ENCODE measurements around the gene HOMEZ. TPM values are rescaled to one million over a fixed set of nuclear protein-coding genes. Genes with fewer than 3 reads are reported as not detected.
"Not testable (repeated sequence)": the region's sequence is repeated elsewhere in the genome, so short reads cannot be mapped to it uniquely, and the experiment has no call there.

The HOMEZ gene
- total RNA-seq, 1 donor from 2014 or later, result 12.3 TPM

- no peak for DNase-seq (ENCODE audit: low spot score)
These were observed 58.4 kb downstream of the HOMEZ start for GRCh38 chr14:23227566-23227965.

- not testable (repeated sequence) for DNase-seq (ENCODE audit: low spot score)
These were observed 61.0 kb downstream of the HOMEZ start for GRCh38 chr14:23224958-23225357.

Other genes starting within 250 kb of the HOMEZ start
- gene PSMB11, start 243.9 kb downstream of the HOMEZ start, total RNA-seq (ENCODE audit: insufficient read depth, low replicate concordance), result 2.2 TPM
- 5.3 TPM for gene CDH24, start 228.6 kb downstream of the HOMEZ start, total RNA-seq (ENCODE audit: insufficient read depth, low replicate concordance)
- 52.5 TPM for gene ACIN1, start 191.0 kb downstream of the HOMEZ start, total RNA-seq (ENCODE audit: insufficient read depth, low replicate concordance)
- 15.4 TPM for gene C14orf119, start 190.6 kb downstream of the HOMEZ start, total RNA-seq (ENCODE audit: insufficient read depth, low replicate concordance)
- 0.72 TPM for gene CIROP, start 181.1 kb downstream of the HOMEZ start, total RNA-seq (ENCODE audit: insufficient read depth, low replicate concordance)
- 6.0 TPM for gene CEBPE, start 166.9 kb downstream of the HOMEZ start, total RNA-seq (ENCODE audit: insufficient read depth, low replicate concordance)
- 25.0 TPM for gene SLC7A8, start 102.5 kb downstream of the HOMEZ start, total RNA-seq (ENCODE audit: insufficient read depth, low replicate concordance)
- gene RNF212B, start 48.2 kb downstream of the HOMEZ start, total RNA-seq (ENCODE audit: insufficient read depth, low replicate concordance), result not detected
- 4.1 TPM for gene PPP1R3E, start 16.7 kb upstream of the HOMEZ start, total RNA-seq (ENCODE audit: insufficient read depth, low replicate concordance)
- 20.0 TPM for gene BCL2L2, start 20.7 kb upstream of the HOMEZ start, total RNA-seq (ENCODE audit: insufficient read depth, low replicate concordance)
- 24.1 TPM for gene PABPN1, start 35.3 kb upstream of the HOMEZ start, total RNA-seq (ENCODE audit: insufficient read depth, low replicate concordance)
- 38.8 TPM for gene SLC22A17, start 66.8 kb upstream of the HOMEZ start, total RNA-seq (ENCODE audit: insufficient read depth, low replicate concordance)
- gene EFS, start 79.0 kb upstream of the HOMEZ start, total RNA-seq (ENCODE audit: insufficient read depth, low replicate concordance), result 12.5 TPM
- not detected for gene IL25, start 86.7 kb upstream of the HOMEZ start, total RNA-seq (ENCODE audit: insufficient read depth, low replicate concordance)
- gene CMTM5, start 90.9 kb upstream of the HOMEZ start, total RNA-seq (ENCODE audit: insufficient read depth, low replicate concordance), result 0.96 TPM
- gene MYH6, start 122.1 kb upstream of the HOMEZ start, total RNA-seq (ENCODE audit: insufficient read depth, low replicate concordance), result not detected
- under 0.01 TPM for gene MYH7, start 149.5 kb upstream of the HOMEZ start, total RNA-seq (ENCODE audit: insufficient read depth, low replicate concordance)
- 43.3 TPM for gene NGDN, start 183.6 kb upstream of the HOMEZ start, total RNA-seq (ENCODE audit: insufficient read depth, low replicate concordance)